Articular chondrocyte of knee joint (primary cell): ENCODE measurements around the gene KDM4F. TPM values are rescaled to one million over a fixed set of nuclear protein-coding genes. Genes with fewer than 3 reads are reported as not detected.

Source experiments
- total RNA-seq: library from RNA; depleted of rRNA; stranded (reverse); fragments of >200 nt; gene quantifications from 2 replicates; pipeline ENCODE4 v1.2.3, GENCODE V29; 2012

KDM4F gene
- not detected in 2 replicates for total RNA-seq

DNA sequence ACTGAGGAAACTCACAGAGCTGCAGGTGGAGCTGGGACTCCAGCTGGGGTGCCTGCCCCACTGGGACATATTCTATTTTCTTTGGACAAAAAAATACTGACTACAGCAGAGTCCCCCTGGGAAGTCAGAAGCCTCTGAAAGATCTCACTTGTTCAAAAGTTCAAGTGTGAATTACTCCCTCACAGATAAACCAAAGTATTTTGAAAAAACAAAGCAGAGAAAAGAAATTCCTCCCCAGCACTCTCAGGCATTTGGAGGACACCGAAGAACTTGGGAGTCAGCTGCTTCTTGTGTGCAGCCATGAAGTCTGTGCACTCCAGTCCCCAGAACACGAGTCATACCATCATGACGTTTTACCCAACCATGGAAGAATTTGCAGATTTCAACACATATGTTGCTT lies at the start of gene KDM4F:
Gene KDM4F (plus strand): TSS at position 301 of the 400 bp plus-strand sequence.

DNA sequence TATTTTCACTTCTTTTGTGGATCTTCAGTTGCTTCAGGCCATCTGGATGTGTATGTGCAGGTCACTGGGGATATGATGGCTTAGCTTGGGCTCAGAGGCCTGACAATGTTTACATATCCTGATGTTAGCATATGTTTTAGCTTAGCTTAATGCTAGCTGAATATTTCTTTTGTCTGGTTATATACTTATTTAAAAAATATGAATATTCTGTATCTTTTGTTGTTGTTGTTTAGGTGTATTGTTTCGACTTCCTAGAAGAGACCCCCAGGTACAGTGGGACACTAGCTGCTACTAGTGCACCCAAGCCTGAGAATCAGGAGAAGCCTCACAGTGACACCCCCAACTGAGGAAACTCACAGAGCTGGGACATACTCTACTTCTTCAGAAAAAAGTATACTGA lies 24.3 kb upstream of the KDM4F start, which contains the start of gene KDM4E:
Gene KDM4E (plus strand): TSS at position 301 of the 400 bp plus-strand sequence. CDS start 300 bp downstream, outside the sequence.

DNA sequence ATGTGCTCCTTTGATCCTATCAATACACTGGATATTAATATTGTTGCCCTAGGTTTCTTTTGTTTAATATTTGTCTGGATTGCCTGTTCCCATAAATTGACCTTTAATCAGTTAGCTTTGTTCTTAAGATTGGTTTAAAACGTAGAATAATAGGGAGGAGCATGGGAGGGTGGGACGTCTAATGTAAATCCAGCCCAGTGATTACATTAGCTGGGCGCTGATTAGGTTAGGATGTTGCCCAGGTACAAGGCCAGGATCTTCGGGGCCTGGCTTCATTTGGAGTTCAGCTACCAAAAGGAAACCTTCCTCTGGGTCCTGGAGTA lies 17.5 kb downstream of the KDM4F start, which contains the start of gene SRSF8:
Gene SRSF8 (plus strand): TSS at position 204 of the 323 bp plus-strand sequence. CDS start 308 bp downstream, outside the sequence.

DNA sequence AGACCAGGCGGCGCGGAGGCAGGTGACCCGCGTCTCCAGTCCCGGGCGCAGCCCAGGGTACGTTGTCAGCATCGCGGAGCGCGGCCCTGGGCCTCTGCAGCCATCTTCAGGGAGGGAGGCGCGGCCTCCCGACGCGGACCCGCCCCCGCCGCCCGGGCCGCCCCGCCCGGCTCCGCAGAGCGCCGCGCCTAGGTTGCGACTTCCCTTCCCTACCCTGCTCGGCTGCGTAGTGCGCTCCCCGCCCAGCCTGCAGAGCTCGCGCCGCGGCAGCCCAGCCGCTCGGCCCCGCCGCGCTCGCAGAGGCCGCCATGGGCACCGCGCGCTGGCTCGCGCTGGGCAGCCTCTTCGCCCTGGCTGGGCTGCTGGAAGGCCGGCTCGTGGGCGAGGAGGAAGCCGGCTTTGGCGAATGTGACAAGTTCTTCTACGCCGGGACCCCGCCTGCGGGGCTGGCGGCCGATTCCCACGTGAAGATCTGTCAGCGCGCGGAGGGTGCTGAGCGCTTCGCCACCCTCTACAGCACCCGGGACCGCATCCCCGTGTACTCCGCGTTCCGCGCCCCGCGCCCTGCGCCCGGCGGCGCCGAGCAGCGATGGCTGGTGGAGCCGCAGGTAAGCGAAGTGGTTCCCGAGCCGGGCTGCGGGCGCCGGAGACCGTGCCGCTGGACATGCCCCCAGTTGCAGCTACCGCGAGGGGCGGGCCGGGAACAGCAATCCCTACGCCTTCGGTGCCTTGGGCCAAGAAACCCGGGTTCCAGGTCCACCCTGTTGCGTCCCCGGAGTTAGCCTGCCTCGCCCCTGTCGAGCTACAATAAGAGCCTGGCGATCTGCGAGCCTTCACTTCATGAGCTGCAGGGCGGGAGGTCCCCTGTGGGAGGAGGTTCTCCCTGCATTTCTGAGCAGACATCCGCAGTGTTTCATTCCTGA lies 40.7 kb downstream of the KDM4F start, which contains the start of gene ENDOD1:
Gene ENDOD1 (plus strand): TSS at position 227 of the 923 bp plus-strand sequence. CDS start 82 bp downstream, at position 309.

Other genes starting within 250 kb of the KDM4F start
- 44.6 and 60.0 TPM in 2 replicates for gene CWC15, start 75.9 kb upstream of the KDM4F start, total RNA-seq
- gene KDM4D, start 75.7 kb upstream of the KDM4F start, total RNA-seq = 1.0 and 1.1 TPM in 2 replicates
- gene KDM4E, start 24.2 kb upstream of the KDM4F start, total RNA-seq = not detected in 2 replicates
- 20.9 and 24.8 TPM in 2 replicates for gene SRSF8, start 17.5 kb downstream of the KDM4F start, total RNA-seq
- 46.0 and 65.3 TPM in 2 replicates for gene ENDOD1, start 40.4 kb downstream of the KDM4F start, total RNA-seq
- gene SESN3, start 181.8 kb downstream of the KDM4F start, total RNA-seq = 63.8 and 77.9 TPM in 2 replicates